ENCODE results near the gene SYTL4.

The SYTL4 gene

GRCh38 chrX:100687546-100687945, 44.4 kb downstream of the SYTL4 start:
- no peak for DNase-seq

- DNase-seq, result no peak
These were observed 44.8 kb downstream of the SYTL4 start for GRCh38 chrX:100687128-100687527.

GRCh38 chrX:100685997-100686305, 46.0 kb downstream of the SYTL4 start:
- no peak for DNase-seq

- peak; percentile 75 for DNase-seq
These were observed 46.5 kb downstream of the SYTL4 start for GRCh38 chrX:100685284-100685996.

DNA sequence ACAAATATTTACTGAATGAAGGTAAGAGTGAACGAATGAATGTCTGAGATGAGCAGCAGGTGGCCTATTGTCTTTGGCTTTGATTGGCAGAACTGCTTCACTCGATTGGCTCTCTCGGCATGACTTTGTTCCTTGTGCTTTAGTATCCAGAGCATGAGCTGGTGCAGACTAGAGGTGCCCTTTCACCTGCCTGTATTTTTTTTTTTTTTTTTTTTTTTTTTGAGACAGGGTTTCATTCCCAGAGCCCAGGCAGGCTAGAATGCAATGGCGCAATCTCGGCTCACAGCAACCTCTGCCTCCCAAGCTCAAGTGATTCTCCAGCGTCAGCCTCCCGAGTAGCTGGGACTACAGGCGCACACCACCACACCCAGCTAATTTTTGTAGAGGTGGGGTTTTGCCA, 49.0 kb downstream of the SYTL4 start:
- DNase-seq, result no peak

DNA sequence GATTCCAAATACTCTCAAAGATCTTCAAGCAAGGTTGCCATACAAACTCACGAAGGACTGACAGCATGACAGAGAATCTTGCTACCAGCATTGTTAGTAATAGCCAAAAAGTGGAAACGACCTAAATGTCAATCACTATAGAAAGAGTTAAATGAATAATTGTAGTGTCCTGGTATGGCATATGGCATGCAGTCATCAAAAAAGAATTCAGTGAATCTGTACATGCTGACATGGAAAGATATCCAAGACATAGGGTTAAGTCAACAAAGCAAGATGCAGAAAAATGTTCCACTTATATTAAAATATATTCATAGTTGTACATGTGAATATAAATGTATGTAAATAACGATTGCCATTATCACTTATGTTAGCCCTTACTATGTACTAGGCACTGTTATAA, 50.3 kb downstream of the SYTL4 start:
- DNase-seq, result no peak

GRCh38 chrX:100680756-100681155, 51.2 kb downstream of the SYTL4 start:
- no peak for DNase-seq

GRCh38 chrX:100677611-100678181, 54.2 kb downstream of the SYTL4 start:
- no peak for DNase-seq

DNA sequence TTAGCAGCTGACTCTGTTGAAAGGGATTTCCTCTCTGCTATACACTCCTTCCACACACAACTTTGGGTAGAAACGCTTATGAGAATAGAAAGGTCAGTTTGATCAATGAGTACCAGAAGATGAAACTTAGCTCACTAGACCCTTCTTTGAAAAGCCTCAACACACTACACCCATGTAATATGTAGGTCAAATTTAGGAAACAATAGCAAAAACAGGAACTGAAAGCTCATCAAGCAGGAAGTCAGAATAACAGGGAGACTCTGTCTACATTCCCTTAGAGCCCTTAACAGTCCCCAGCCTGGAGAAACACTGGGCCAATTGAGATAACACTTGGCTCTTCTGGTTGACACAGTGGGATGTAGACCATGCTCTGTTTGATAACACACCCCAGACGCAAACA, 57.2 kb downstream of the SYTL4 start:
- no peak for DNase-seq

DNA sequence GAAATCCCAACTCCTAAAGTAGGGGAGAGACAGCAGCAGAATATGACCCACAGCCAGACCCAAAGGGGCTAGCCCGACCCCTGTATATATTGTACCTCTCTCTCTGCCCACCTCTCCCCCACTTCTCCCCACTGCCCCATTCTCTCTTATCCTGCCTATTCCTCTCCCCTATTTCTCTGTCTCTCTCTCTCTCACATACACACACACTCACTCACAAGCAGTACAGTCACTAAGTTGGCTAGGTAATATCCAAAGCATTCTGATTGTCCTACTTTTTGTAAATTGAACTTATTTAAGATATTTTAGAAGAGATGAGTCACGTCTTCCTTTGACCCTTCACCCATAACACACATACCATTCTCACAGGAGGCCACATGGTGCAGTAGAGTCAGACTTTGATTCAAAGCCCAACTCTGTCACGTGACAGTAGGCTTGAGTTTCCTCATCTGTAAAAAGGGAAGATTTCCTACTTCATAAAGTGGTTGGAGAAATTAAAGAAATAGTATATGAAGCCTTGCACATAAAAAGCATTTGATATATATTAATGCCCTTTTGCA, 58.4 kb downstream of the SYTL4 start:
- DNase-seq, result no peak

DNA sequence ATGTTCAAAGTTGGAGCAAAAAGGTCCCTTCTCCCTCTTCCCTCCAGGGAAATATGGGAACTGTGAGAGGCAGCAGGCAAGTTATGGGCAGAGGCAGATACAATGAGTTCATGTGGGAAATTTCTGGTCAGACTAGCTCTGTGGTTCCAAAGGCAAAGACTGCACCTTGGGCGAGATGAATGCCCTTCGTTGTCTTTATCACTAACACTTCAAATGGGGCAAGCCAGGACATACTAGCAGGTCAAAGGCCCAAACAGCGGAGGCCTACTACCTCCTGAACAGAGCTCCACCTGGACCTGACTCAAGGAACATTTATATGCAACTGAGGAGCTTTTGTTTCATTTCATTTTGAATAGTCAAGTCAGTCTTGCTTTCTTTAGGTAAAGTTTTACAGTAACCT, 59.0 kb downstream of the SYTL4 start:
- DNase-seq, result no peak

DNA sequence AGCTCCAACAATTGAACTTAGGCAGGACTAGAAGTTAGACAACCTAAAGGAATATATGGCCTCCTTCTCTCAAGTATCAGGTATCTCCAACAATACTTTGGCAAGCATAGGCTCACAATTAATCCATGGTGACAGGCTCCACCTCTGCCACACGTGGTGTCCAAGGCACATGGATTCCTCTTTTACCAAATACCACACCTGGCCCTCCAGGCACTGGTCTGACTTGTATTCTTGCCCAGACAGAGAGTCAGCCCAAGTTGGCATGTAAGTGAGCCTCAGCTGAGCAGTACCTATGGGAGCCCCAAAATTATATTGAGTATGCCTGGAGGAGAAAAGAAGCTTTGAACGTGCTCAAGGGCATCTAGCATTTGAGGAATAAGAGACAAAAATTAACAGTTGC, 68.3 kb downstream of the SYTL4 start:
- DNase-seq, result no peak

DNA sequence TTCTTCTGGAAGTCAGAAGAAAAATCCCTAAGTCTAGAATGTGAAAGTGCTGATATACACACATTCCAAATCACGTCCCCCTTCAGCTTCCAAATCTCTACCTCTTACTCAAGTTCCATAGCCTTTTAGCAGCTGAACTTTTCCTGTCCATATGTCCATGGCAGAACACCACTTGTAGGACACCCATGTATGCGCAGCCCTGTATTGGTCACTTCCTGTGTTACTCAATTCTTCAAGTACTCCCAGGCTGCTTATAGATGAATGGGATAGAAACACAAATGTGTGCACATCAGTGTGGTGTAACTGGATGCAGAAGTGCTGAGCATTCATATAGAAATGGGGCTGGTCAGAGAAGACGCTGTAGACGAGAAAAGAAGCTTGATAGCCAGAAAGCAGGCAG, 69.1 kb downstream of the SYTL4 start:
- no peak for DNase-seq

DNA sequence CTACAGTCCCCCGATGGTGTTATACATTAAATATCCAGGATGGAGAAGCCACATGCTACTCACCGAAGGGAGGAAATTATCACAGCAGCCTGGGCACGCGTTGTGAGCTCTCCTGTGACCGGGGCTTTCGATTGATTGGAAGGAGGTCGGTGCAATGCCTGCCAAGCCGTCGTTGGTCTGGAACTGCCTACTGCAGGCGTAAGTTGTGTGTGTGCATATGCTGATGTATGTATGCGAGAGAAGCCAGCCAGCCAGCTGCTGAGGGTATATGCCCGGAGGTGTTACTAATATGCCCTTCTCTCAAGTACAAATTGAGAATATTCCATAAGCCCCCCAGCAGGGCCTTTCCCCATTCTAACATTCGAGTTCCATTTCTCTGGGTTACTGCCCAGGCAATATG, 69.8 kb downstream of the SYTL4 start:
- DNase-seq, result no peak

- no peak for DNase-seq
These were observed 72.3 kb downstream of the SYTL4 start for GRCh38 chrX:100659431-100660137.

DNA sequence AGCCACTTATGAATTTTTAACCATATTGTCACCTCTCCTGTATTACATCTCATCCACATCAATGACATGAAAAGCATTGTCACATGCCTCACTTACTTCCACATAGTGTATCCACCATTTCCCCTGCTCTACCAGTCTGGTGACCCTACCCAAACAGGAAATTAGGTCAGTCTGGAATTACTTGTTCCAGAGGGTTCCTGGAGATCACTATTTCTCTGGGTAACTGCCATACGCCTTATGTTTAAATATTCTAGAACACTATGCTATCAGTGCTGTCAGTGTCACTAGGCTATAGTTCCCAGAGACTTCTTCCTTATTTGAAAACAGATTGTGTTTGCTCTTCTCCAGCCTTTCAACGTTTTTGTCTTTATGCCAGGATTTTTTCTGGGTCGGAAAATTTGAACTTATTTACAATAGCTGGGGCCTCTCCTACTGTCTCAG, 73.0 kb downstream of the SYTL4 start:
- no peak for DNase-seq

DNA sequence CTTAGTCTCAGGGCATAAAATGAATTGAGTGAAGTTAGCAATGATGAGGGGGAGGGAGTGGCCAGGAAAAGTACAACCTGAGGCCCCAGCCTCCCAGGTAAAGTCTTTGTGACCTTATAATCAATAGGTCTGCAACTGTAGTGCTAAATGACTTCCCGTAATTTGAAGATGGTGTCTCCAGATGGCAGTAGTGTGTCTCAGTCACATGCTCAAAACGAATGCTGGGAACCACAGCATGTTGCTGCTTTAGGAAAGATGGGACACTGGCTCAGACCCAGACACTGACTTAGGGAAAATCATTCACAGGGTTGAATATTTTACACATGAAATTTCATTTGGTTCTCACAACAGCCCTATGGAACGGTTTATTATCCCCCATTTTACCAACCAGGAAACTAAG, 77.7 kb downstream of the SYTL4 start:
- DNase-seq, result no peak

- DNase-seq, result no peak
These were observed 79.7 kb downstream of the SYTL4 start for GRCh38 chrX:100652266-100652665.

DNA sequence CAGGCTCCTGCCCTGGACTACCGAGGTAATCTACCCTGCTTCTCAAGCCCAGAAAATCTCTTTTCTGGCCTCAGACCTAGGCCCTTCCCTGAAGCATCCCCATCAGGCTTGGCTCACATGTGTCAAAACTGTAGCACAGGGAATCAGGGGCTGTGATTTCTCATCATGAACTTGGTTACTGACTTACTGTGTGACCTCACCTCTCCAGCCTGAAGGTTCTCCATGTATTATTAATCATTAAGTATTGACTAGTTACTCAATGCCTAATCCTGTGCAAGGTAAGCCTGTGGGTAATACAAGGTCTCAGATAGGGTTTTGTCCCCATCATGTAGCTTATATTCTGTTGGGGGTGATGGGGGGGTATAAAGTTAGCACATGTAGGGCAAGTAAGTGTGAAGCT, 81.1 kb downstream of the SYTL4 start:
- DNase-seq, result no peak

DNA sequence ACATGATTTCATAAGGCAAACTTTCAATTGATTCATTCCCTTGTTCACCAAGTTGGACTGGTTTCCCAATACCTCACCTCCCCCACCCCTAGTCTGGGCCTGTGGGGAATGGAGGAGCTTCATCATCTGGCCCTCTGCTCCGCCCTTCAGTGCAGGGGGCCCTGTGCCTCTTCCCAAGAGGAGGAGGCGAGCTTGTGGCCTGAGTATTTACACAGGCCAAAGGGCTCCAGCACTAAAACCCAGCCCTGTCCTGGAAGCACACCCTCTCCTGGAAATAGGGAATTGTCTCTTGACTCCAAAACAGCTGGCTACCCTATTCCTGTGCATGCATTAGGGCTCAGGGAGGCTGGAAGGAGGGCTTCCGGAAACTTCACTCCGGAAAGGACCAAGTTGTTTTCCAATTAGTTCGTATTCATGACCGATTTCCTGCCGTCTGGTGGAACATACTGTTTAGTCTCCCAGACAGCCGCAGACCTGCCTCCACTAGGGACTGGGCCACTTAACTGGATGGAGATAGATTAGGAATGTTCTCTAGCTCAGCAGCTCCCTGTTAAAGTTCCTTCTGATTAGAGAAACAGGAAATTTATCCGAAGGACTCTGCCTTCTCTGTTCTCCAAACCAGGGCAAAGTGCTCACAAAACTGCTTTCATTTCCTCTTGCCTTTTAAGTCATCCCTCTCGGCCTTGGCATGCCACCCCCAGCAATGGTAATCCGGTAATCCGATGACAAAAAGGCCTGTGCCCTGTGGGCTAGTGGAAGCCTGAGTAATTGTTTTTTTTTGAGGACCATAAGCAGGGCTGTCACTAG, 82.2 kb downstream of the SYTL4 start:
- DNase-seq, result peak; percentile 79

DNA sequence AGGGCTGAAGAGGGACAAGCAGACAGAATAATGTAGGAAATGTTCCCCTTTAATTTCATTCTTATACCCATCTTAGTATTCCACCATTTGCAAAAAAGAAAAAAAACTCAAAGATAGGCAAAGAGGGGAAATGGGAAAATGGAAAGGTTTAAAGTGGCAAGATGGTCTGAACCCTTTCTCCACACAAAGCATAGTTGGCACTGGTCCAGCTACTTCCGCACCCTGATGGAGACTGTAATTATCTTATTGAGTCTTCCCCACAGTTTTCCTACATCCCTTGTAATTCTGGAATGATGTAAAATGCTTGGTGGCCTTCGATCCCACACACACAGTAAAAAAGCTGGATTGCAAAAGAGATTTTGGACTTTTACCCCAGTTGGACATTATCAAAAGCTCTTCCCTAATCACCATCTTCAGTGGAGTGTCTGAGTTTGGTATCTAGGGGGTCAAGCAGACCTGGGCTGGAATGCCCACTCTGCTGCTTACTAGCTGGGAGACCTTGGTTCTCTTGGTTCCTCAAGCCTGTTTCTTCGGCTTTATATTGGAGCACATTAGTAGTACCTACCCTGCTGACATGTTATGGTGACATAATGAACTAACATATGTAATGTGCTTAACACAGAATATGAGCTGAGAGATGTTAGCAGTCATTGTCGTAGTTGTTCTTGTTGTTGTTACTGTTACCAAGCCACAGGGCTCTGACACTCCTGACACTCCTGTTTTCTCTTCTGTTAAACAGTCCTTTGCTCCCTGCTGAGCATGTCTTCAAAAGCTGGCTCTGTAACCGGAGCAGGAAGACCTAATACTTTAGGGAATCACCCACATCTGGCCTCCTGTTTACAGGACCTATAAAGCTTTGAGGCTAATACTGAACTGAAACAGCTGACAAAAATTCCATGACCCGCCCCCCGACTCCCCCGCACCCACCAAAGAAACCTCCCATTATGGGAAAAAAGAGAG, 83.2 kb downstream of the SYTL4 start:
- DNase-seq, result peak; percentile 71

DNA sequence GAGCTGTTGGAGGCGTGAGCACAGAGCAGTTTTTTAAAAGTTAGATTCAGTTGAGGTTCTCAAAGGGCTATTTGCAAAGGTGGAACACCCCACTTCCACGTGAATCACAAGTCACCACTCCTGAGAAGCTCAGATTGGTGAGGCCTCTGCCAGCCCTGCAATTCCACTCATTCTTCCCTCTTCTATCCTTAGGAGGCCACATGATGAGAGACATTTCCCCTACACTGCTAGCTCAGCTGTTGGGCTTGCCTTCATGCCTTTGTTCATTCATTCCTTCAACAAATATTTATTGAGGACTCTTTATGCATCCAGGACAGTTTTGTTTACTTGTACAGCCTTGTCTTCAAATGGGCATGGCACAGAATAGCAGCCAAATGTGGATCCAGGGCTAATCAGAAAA, 84.2 kb downstream of the SYTL4 start:
- no peak for DNase-seq

All from femur (tissue), 1 donor.